SK-N-SH treated with all-trans-retinoic acid at 6 μM for 48 hours (cell line): ENCODE data around the gene LARGE1.

ENCODE experiments used
- ATAC-seq: fragments of 200-7000 bp; cut with Tn5 transposase; 3 replicates; pipeline ENCODE4 v1.9.1; 2020; ENCODE audit warnings: mild to moderate bottlenecking, moderate library complexity
- ARNTL ChIP-seq: fragments of 450-650 bp; formaldehyde crosslinking; IDR thresholded peaks from 2 replicates; pipeline ENCODE4 v1.5.0; 2020; ENCODE audit warnings: low read depth, mild to moderate bottlenecking, moderate library complexity, borderline replicate concordance
- BACH2 ChIP-seq: fragments of 250-450 bp; sonication (Bioruptor Pico); IDR thresholded peaks from 2 replicates; pipeline ENCODE4 v1.9.0; 2021; ENCODE audit warnings: mild to moderate bottlenecking, borderline replicate concordance
- CSDC2 ChIP-seq: fragments of 250-450 bp; sonication (Bioruptor Pico); IDR thresholded peaks from 2 replicates; pipeline ENCODE4 v1.5.0; 2020; ENCODE audit warnings: mild to moderate bottlenecking, moderate library complexity
- ESRRG ChIP-seq: fragments of 250-450 bp; sonication (Bioruptor Pico); IDR thresholded peaks from 2 replicates; pipeline ENCODE4 v1.6.1; 2021; ENCODE audit warnings: mild to moderate bottlenecking
- ISL1 ChIP-seq: fragments of 250-450 bp; sonication (Bioruptor Pico); IDR thresholded peaks from 2 replicates; pipeline ENCODE4 v2.1.2; 2022; ENCODE audit warnings: mild to moderate bottlenecking, moderate library complexity
- OSR1 ChIP-seq: fragments of 250-450 bp; sonication (Bioruptor Pico); IDR thresholded peaks from 2 replicates; pipeline ENCODE4 v1.8.0; 2022; ENCODE audit warnings: moderate library complexity, mild to moderate bottlenecking, inconsistent platforms
- PATZ1 ChIP-seq: fragments of 250-450 bp; sonication (Bioruptor Pico); IDR thresholded peaks from 2 replicates; pipeline ENCODE4 v1.8.0; 2020; ENCODE audit warnings: mild to moderate bottlenecking, moderate library complexity, borderline replicate concordance
- PPARA ChIP-seq: fragments of 250-450 bp; sonication (Bioruptor Pico); IDR thresholded peaks from 2 replicates; pipeline ENCODE4 v1.5.0; 2020; ENCODE audit warnings: mild to moderate bottlenecking, borderline replicate concordance
- RARB ChIP-seq: fragments of 250-450 bp; sonication (Bioruptor Pico); IDR thresholded peaks from 2 replicates; pipeline ENCODE4 v1.8.0; 2021; ENCODE audit warnings: mild to moderate bottlenecking, moderate library complexity
- SNAI2 ChIP-seq: fragments of 250-450 bp; sonication (Bioruptor Pico); IDR thresholded peaks from 2 replicates; pipeline ENCODE4 v1.5.0; 2020; ENCODE audit warnings: mild to moderate bottlenecking, moderate library complexity
- TCF4 ChIP-seq: fragments of 250-450 bp; sonication (Bioruptor Pico); IDR thresholded peaks from 2 replicates; pipeline ENCODE4 v1.8.0; 2021; ENCODE audit warnings: mild to moderate bottlenecking, moderate library complexity, borderline replicate concordance
- TOX ChIP-seq: fragments of 250-450 bp; sonication (Bioruptor Pico); IDR thresholded peaks from 2 replicates; pipeline ENCODE4 v1.8.0; 2021; ENCODE audit warnings: mild to moderate bottlenecking, moderate library complexity, borderline replicate concordance
- ZC3H10 ChIP-seq: fragments of 250-450 bp; sonication (Bioruptor Pico); IDR thresholded peaks from 2 replicates; pipeline ENCODE4 v1.5.1; 2021; ENCODE audit warnings: mild to moderate bottlenecking, moderate library complexity
- ZFP3 ChIP-seq: fragments of 250-450 bp; sonication (Bioruptor Pico); IDR thresholded peaks from 2 replicates; pipeline ENCODE4 v1.5.0; 2020; ENCODE audit warnings: mild to moderate bottlenecking, moderate library complexity
- ZFP30 ChIP-seq: fragments of 450-650 bp; formaldehyde crosslinking; IDR thresholded peaks from 2 replicates; pipeline ENCODE4 v1.5.0; 2022; ENCODE audit warnings: mild to moderate bottlenecking, moderate library complexity
- ZNF565 ChIP-seq: fragments of 450-650 bp; formaldehyde crosslinking; conservative IDR thresholded peaks from 2 replicates; pipeline ENCODE4 v1.5.0; 2020; ENCODE audit warnings: low read depth, mild to moderate bottlenecking, moderate library complexity
- ZNF70 ChIP-seq: fragments of 450-650 bp; formaldehyde crosslinking; IDR thresholded peaks from 2 replicates; pipeline ENCODE4 v1.5.0; 2020; ENCODE audit warnings: mild to moderate bottlenecking, moderate library complexity
- ZNF8 ChIP-seq: fragments of 450-650 bp; formaldehyde crosslinking; IDR thresholded peaks from 2 replicates; pipeline ENCODE4 v1.5.0; 2020; ENCODE audit warnings: mild to moderate bottlenecking, moderate library complexity
- TF ChIP-seq, protein P1 (sequence below): fragments of 250-450 bp; sonication (Bioruptor Pico); IDR thresholded peaks from 2 replicates; pipeline ENCODE4 v1.8.0; 2021; ENCODE audit warnings: low read depth, mild to moderate bottlenecking, moderate library complexity, borderline replicate concordance
- TF ChIP-seq, protein P2 (sequence below): fragments of 250-450 bp; sonication (Bioruptor Pico); IDR thresholded peaks from 2 replicates; pipeline ENCODE4 v1.5.1; 2021; ENCODE audit warnings: mild to moderate bottlenecking, moderate library complexity
- TF ChIP-seq, protein P3 (sequence below): fragments of 250-450 bp; sonication (Bioruptor Pico); IDR thresholded peaks from 2 replicates; pipeline ENCODE4 v1.5.0; 2020; ENCODE audit warnings: mild to moderate bottlenecking, moderate library complexity
- TF ChIP-seq, protein P4 (sequence below): fragments of 250-450 bp; sonication (Bioruptor Pico); IDR thresholded peaks from 2 replicates; pipeline ENCODE4 v1.5.1; 2020; ENCODE audit warnings: low read depth, mild to moderate bottlenecking, moderate library complexity

LARGE1 gene

DNA sequence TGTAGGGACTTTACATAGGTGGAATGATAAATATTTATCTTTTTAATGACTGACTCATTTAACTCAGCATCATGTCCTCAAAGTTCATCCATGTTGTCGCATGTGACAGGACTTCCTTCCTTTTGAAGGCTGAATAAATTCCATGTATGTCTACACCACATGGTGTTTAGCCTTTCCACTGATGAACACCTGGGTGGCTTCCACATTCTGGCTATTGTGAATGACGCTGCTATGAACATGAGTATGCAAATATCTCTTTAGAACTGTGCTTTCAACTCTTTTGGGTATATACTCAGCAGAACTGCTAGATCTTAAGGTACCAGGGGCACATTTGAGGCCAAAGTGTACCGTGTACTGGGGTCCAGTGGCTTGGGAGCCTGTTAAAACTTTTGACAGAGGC, 24.1 kb downstream of the LARGE1 start:
- no peak for TF ChIP-seq BACH2 (CRISPR knock-in tag)
- ATAC-seq: no peak

DNA sequence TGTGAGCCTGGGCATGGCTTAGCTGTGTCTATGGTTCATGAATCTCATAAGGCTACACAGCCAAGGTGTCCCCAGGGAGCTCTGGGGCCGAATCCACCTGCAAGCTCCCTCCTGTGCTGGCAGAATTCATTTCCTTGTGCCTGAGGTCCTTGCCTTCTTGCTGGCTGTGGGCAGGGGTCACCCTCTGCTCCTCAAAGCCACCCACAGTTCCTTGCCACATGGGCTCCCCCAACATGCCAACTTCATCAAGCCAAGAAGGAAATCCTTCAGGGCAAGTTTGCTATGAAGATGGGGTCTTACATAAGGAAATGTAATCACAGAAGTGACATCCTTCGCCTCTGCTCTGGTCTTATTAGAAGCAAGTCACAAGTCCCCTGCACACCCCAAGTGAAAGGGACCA, 24.8 kb downstream of the LARGE1 start:
- no peak for ATAC-seq
- TF ChIP-seq OSR1 (CRISPR knock-in tag) (no peak), TCF4 (CRISPR knock-in tag) (no peak), ZNF70 (CRISPR knock-in tag) (no peak), PATZ1 (CRISPR knock-in tag) (no peak), RARB (no peak), ISL1 (CRISPR knock-in tag) (no peak), PPARA (CRISPR knock-in tag) (no peak), ZFP3 (CRISPR knock-in tag) (no peak), ESRRG (no peak), ZC3H10 (CRISPR knock-in tag) (no peak), BACH2 (CRISPR knock-in tag) (no peak), ZNF8 (no peak)
- TF ChIP-seq, protein P1, sequence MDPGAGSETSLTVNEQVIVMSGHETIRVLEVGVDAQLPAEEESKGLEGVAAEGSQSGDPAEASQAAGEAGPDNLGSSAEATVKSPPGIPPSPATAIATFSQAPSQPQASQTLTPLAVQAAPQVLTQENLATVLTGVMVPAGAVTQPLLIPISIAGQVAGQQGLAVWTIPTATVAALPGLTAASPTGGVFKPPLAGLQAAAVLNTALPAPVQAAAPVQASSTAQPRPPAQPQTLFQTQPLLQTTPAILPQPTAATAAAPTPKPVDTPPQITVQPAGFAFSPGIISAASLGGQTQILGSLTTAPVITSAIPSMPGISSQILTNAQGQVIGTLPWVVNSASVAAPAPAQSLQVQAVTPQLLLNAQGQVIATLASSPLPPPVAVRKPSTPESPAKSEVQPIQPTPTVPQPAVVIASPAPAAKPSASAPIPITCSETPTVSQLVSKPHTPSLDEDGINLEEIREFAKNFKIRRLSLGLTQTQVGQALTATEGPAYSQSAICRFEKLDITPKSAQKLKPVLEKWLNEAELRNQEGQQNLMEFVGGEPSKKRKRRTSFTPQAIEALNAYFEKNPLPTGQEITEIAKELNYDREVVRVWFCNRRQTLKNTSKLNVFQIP (CRISPR knock-in tag): no peak
- TF ChIP-seq, all 23 proteins: peak for 0

- ATAC-seq: no peak
- TF ChIP-seq TCF4 (CRISPR knock-in tag) (no peak), PATZ1 (CRISPR knock-in tag) (no peak), ESRRG (no peak), ZNF565 (CRISPR knock-in tag) (no peak), BACH2 (CRISPR knock-in tag) (no peak), ZFP30 (CRISPR knock-in tag) (no peak), CSDC2 (CRISPR knock-in tag) (no peak), ZFP3 (CRISPR knock-in tag) (no peak), SNAI2 (CRISPR knock-in tag) (no peak), ARNTL (no peak), TOX (CRISPR knock-in tag) (no peak), OSR1 (CRISPR knock-in tag) (no peak), ZNF70 (CRISPR knock-in tag) (no peak), ISL1 (CRISPR knock-in tag) (no peak), ZNF8 (no peak)
- TF ChIP-seq, protein P2, sequence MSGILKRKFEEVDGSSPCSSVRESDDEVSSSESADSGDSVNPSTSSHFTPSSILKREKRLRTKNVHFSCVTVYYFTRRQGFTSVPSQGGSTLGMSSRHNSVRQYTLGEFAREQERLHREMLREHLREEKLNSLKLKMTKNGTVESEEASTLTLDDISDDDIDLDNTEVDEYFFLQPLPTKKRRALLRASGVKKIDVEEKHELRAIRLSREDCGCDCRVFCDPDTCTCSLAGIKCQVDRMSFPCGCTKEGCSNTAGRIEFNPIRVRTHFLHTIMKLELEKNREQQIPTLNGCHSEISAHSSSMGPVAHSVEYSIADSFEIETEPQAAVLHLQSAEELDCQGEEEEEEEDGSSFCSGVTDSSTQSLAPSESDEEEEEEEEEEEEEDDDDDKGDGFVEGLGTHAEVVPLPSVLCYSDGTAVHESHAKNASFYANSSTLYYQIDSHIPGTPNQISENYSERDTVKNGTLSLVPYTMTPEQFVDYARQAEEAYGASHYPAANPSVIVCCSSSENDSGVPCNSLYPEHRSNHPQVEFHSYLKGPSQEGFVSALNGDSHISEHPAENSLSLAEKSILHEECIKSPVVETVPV (CRISPR knock-in tag): no peak
- TF ChIP-seq, protein P3, sequence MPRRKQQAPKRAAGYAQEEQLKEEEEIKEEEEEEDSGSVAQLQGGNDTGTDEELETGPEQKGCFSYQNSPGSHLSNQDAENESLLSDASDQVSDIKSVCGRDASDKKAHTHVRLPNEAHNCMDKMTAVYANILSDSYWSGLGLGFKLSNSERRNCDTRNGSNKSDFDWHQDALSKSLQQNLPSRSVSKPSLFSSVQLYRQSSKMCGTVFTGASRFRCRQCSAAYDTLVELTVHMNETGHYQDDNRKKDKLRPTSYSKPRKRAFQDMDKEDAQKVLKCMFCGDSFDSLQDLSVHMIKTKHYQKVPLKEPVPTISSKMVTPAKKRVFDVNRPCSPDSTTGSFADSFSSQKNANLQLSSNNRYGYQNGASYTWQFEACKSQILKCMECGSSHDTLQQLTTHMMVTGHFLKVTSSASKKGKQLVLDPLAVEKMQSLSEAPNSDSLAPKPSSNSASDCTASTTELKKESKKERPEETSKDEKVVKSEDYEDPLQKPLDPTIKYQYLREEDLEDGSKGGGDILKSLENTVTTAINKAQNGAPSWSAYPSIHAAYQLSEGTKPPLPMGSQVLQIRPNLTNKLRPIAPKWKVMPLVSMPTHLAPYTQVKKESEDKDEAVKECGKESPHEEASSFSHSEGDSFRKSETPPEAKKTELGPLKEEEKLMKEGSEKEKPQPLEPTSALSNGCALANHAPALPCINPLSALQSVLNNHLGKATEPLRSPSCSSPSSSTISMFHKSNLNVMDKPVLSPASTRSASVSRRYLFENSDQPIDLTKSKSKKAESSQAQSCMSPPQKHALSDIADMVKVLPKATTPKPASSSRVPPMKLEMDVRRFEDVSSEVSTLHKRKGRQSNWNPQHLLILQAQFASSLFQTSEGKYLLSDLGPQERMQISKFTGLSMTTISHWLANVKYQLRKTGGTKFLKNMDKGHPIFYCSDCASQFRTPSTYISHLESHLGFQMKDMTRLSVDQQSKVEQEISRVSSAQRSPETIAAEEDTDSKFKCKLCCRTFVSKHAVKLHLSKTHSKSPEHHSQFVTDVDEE (CRISPR knock-in tag): no peak
- TF ChIP-seq, protein P4, sequence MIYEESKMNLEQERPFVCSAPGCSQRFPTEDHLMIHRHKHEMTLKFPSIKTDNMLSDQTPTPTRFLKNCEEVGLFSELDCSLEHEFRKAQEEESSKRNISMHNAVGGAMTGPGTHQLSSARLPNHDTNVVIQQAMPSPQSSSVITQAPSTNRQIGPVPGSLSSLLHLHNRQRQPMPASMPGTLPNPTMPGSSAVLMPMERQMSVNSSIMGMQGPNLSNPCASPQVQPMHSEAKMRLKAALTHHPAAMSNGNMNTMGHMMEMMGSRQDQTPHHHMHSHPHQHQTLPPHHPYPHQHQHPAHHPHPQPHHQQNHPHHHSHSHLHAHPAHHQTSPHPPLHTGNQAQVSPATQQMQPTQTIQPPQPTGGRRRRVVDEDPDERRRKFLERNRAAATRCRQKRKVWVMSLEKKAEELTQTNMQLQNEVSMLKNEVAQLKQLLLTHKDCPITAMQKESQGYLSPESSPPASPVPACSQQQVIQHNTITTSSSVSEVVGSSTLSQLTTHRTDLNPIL: no peak
Measured at GRCh38 chr22:33894515-33894914, 25.8 kb downstream of the LARGE1 start.
